Measurements from ENCODE around the gene MARCHF2.

MARCHF2 gene

GRCh38 chr19:8456064-8456463 lies 43.0 kb downstream of the MARCHF2 start:
- Histone ChIP-seq H3K4me1 (ENCODE audit: low read length) (peaks cover 44% of the 10 kb centered on the region), H3K27me3 (ENCODE audit: low read depth, low read length) (no peaks in the 10 kb centered on the region), H3K79me2 (ENCODE audit: low read length) (peaks cover 100% of the 10 kb centered on the region), H3K9ac (ENCODE audit: low read length) (no peak overlapping the region), H3K36me3 (replicated peaks; ENCODE audit: low read depth, low read length) (peaks cover 82% of the 10 kb centered on the region), H3K4me3 (ENCODE audit: low read length) (no peak overlapping the region), H2AFZ (ENCODE audit: low read depth, low read length) (no peak overlapping the region), H4K20me1 (ENCODE audit: insufficient read depth, low read length) (peaks cover 100% of the 10 kb centered on the region), H3K4me2 (ENCODE audit: low read length) (no peak overlapping the region), H3K9me3 (ENCODE audit: insufficient read depth, low read length) (no peaks in the 10 kb centered on the region), H3K27ac (ENCODE audit: low read length) (no peak overlapping the region)
- no peak for TF ChIP-seq EZH2phosphoT487 (IDR thresholded peaks at IDR 0.05; ENCODE audit: low read depth)
- TF ChIP-seq, protein P1, sequence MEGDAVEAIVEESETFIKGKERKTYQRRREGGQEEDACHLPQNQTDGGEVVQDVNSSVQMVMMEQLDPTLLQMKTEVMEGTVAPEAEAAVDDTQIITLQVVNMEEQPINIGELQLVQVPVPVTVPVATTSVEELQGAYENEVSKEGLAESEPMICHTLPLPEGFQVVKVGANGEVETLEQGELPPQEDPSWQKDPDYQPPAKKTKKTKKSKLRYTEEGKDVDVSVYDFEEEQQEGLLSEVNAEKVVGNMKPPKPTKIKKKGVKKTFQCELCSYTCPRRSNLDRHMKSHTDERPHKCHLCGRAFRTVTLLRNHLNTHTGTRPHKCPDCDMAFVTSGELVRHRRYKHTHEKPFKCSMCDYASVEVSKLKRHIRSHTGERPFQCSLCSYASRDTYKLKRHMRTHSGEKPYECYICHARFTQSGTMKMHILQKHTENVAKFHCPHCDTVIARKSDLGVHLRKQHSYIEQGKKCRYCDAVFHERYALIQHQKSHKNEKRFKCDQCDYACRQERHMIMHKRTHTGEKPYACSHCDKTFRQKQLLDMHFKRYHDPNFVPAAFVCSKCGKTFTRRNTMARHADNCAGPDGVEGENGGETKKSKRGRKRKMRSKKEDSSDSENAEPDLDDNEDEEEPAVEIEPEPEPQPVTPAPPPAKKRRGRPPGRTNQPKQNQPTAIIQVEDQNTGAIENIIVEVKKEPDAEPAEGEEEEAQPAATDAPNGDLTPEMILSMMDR (IDR thresholded peaks at IDR 0.05; ENCODE audit: low read depth, low read length): no peak

- no peaks in the 10 kb centered on the region for H3K27me3 ChIP-seq (ENCODE audit: low read depth, low read length)
- peaks cover 81% of the 10 kb centered on the region for H3K36me3 ChIP-seq (replicated peaks; ENCODE audit: low read depth, low read length)
- no peak overlapping the region for H3K4me2 ChIP-seq (ENCODE audit: low read length)
- peaks cover 100% of the 10 kb centered on the region for H4K20me1 ChIP-seq (ENCODE audit: insufficient read depth, low read length)
- no peak overlapping the region for H2AFZ ChIP-seq (ENCODE audit: low read depth, low read length)
- no peak overlapping the region for H3K9ac ChIP-seq (ENCODE audit: low read length)
- H3K9me3 ChIP-seq (ENCODE audit: insufficient read depth, low read length): no peaks in the 10 kb centered on the region
- H3K4me3 ChIP-seq (ENCODE audit: low read length): no peak overlapping the region
- H3K79me2 ChIP-seq (ENCODE audit: low read length): peaks cover 100% of the 10 kb centered on the region
- peaks cover 47% of the 10 kb centered on the region for H3K4me1 ChIP-seq (ENCODE audit: low read length)
- H3K27ac ChIP-seq (ENCODE audit: low read length): no peak overlapping the region
- TF ChIP-seq, protein P1 (IDR thresholded peaks at IDR 0.05; ENCODE audit: low read depth, low read length): no peak
Observed at GRCh38 chr19:8457209-8457608, 44.1 kb downstream of the MARCHF2 start.

DNA sequence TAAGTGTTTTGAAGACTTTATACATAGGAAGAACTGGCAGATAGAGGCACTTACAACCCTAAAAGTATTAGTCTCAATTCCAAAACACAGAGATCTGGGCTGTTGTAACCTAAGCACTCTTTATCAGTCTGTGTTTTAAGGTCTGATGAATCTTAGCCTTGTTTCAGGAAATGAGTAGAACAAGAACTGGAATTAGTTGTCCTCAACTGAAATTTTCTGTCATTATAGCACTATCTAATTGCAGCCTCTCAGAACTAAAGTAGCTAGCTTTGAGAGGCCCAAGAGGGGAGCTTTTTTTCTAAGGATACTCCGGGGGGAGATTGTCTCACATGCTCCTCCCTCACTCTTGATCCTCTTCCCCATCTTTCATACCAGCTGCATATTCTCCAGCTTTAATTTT lies 44.7 kb downstream of the MARCHF2 start:
- H3K4me2 ChIP-seq (ENCODE audit: low read length): no peak overlapping the region
- no peaks in the 10 kb centered on the region for H3K27me3 ChIP-seq (ENCODE audit: low read depth, low read length)
- H3K4me1 ChIP-seq (ENCODE audit: low read length): peaks cover 47% of the 10 kb centered on the region

DNA sequence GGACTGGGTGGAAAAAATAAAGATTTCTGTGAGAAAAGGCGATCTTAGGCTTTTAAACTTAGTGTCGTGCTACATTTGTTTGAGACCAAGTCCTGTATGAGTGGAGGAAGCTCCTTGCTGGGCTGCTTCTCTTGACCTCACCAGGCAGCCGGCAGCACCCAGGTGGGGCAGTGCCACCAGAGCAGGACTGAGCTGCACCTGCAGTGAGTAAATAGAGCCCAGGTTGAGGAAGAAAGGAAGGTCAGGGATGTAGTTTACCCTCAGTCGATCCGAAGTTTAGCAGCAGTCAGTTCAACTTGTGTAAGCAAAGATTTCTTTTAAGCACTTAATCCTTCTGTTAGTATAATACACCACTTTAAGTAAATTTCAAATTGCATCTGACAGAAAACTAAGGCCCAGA lies 45.3 kb downstream of the MARCHF2 start:
- no peak overlapping the region for H3K4me2 ChIP-seq (ENCODE audit: low read length)
- no peak for TF ChIP-seq EZH2phosphoT487 (IDR thresholded peaks at IDR 0.05; ENCODE audit: low read depth)
- TF ChIP-seq, protein P1 (IDR thresholded peaks at IDR 0.05; ENCODE audit: low read depth, low read length): no peak
- H2AFZ ChIP-seq (ENCODE audit: low read depth, low read length): no peak overlapping the region
- no peaks in the 10 kb centered on the region for H3K9me3 ChIP-seq (ENCODE audit: insufficient read depth, low read length)
- peaks cover 100% of the 10 kb centered on the region for H4K20me1 ChIP-seq (ENCODE audit: insufficient read depth, low read length)
- H3K4me1 ChIP-seq (ENCODE audit: low read length): peaks cover 47% of the 10 kb centered on the region
- H3K9ac ChIP-seq (ENCODE audit: low read length): no peak overlapping the region
- H3K79me2 ChIP-seq (ENCODE audit: low read length): peaks cover 100% of the 10 kb centered on the region
- H3K27ac ChIP-seq (ENCODE audit: low read length): no peak overlapping the region
- no peak overlapping the region for H3K4me3 ChIP-seq (ENCODE audit: low read length)
- peaks cover 88% of the 10 kb centered on the region for H3K36me3 ChIP-seq (replicated peaks; ENCODE audit: low read depth, low read length)
- no peaks in the 10 kb centered on the region for H3K27me3 ChIP-seq (ENCODE audit: low read depth, low read length)

More for the DNA sequence above, 44.7 kb downstream of the MARCHF2 start:
- Histone ChIP-seq H3K4me3 (ENCODE audit: low read length) (no peak overlapping the region), H2AFZ (ENCODE audit: low read depth, low read length) (no peak overlapping the region), H3K27ac (ENCODE audit: low read length) (no peak overlapping the region), H3K9me3 (ENCODE audit: insufficient read depth, low read length) (no peaks in the 10 kb centered on the region), H3K36me3 (replicated peaks; ENCODE audit: low read depth, low read length) (peaks cover 83% of the 10 kb centered on the region), H3K79me2 (ENCODE audit: low read length) (peaks cover 100% of the 10 kb centered on the region), H4K20me1 (ENCODE audit: insufficient read depth, low read length) (peaks cover 100% of the 10 kb centered on the region), H3K9ac (ENCODE audit: low read length) (no peak overlapping the region)
- TF ChIP-seq, protein P1 (IDR thresholded peaks at IDR 0.05; ENCODE audit: low read depth, low read length): no peak
- TF ChIP-seq EZH2phosphoT487 (IDR thresholded peaks at IDR 0.05; ENCODE audit: low read depth): no peak

All from OCI-LY3 (cell line).